ENCODE measurements around the gene ABCC1.

ABCC1 gene

DNA sequence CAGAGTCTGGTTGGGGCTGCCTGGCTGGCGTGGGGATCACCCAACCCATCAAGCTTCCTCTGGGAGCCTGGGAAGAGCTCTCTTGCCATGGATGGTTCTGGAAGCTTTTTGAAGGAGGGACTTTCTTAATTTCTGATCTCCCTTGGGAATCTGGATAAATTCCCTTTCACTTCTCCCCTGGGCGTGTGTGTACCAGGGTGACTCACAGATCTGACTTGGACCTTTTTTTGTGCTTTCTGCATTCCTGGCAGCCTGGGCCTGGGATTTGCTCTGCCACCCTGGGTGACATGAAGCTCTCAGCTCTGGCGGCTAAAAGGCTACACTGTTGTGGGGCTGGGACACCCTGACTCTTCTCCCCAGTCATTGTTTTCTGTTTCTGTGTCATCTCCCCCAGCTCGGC is 70.1 kb downstream of the ABCC1 start:
- Histone ChIP-seq H3K79me2 (ENCODE audit: insufficient read depth, low read length) (no peaks in the 10 kb centered on the region), H3F3A (ENCODE audit: insufficient read depth) (no peaks in the 10 kb centered on the region), H3K4me2 (ENCODE audit: low read depth, low read length, poor library complexity, severe bottlenecking) (no peak overlapping the region), H3K27me3 (ENCODE audit: low read length) (no peaks in the 10 kb centered on the region), H3K27ac (ENCODE audit: low read depth, low read length) (no peak overlapping the region), H3K4me3 (ENCODE audit: insufficient read depth, low read length, poor library complexity, severe bottlenecking) (no peak overlapping the region), H2AFZ (ENCODE audit: low read depth, low read length, severe bottlenecking) (no peak overlapping the region), H3K36me3 (ENCODE audit: low read length) (peaks cover 8% of the 10 kb centered on the region; the same call in 1 of the 2 replicates), H3K9me3 (ENCODE audit: insufficient read depth, low read length) (no peaks in the 10 kb centered on the region), H4K20me1 (ENCODE audit: low read depth, low read length) (no peaks in the 10 kb centered on the region), H3K9me2 (replicated peaks; ENCODE audit: insufficient read depth, low read length) (no peaks in the 10 kb centered on the region), H3K9ac (ENCODE audit: low read length) (no peak overlapping the region)
- no peak for TF ChIP-seq EZH2phosphoT487 (conservative IDR thresholded peaks at IDR 0.05; ENCODE audit: low read length)
- TF ChIP-seq, protein P1, sequence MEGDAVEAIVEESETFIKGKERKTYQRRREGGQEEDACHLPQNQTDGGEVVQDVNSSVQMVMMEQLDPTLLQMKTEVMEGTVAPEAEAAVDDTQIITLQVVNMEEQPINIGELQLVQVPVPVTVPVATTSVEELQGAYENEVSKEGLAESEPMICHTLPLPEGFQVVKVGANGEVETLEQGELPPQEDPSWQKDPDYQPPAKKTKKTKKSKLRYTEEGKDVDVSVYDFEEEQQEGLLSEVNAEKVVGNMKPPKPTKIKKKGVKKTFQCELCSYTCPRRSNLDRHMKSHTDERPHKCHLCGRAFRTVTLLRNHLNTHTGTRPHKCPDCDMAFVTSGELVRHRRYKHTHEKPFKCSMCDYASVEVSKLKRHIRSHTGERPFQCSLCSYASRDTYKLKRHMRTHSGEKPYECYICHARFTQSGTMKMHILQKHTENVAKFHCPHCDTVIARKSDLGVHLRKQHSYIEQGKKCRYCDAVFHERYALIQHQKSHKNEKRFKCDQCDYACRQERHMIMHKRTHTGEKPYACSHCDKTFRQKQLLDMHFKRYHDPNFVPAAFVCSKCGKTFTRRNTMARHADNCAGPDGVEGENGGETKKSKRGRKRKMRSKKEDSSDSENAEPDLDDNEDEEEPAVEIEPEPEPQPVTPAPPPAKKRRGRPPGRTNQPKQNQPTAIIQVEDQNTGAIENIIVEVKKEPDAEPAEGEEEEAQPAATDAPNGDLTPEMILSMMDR (IDR thresholded peaks at IDR 0.05; ENCODE audit: insufficient read depth, low read length, poor library complexity, severe bottlenecking), result no peak

DNA sequence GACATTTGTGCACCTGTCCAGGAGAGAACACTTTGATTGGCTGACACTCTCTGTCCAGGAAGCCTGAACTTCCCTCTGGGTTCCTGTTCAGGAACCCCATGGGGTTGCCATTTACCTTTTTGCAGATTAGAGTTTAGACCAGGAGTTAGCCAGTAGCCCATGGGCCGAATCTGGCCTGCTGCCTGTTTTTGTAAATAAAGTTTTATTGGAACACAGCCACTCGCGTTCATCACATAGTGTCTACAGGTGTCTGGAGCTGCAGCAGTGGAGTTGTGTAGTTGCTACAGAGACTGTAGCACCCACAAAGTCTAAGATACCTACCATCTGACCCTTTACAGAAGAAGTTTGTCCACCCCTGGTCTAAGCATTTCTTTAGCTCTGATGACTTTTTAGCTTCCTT is 70.9 kb downstream of the ABCC1 start:
- Histone ChIP-seq H3K4me2 (ENCODE audit: low read depth, low read length, poor library complexity, severe bottlenecking) (no peak overlapping the region), H3K9ac (ENCODE audit: low read length) (no peak overlapping the region), H3K36me3 (ENCODE audit: low read length) (peaks cover 8% of the 10 kb centered on the region; the same call in 1 of the 2 replicates), H2AFZ (ENCODE audit: low read depth, low read length, severe bottlenecking) (no peak overlapping the region), H3K27ac (ENCODE audit: low read depth, low read length) (peak overlapping the region; percentile 54), H4K20me1 (ENCODE audit: low read depth, low read length) (no peaks in the 10 kb centered on the region), H3K4me3 (ENCODE audit: insufficient read depth, low read length, poor library complexity, severe bottlenecking) (no peak overlapping the region), H3K9me2 (replicated peaks; ENCODE audit: insufficient read depth, low read length) (no peaks in the 10 kb centered on the region), H3K79me2 (ENCODE audit: insufficient read depth, low read length) (no peaks in the 10 kb centered on the region), H3K27me3 (ENCODE audit: low read length) (no peaks in the 10 kb centered on the region), H3K9me3 (ENCODE audit: insufficient read depth, low read length) (no peaks in the 10 kb centered on the region), H3F3A (ENCODE audit: insufficient read depth) (no peaks in the 10 kb centered on the region)
- TF ChIP-seq EZH2phosphoT487 (conservative IDR thresholded peaks at IDR 0.05; ENCODE audit: low read length), result no peak
- TF ChIP-seq, protein P1 (IDR thresholded peaks at IDR 0.05; ENCODE audit: insufficient read depth, low read length, poor library complexity, severe bottlenecking), result no peak

DNA sequence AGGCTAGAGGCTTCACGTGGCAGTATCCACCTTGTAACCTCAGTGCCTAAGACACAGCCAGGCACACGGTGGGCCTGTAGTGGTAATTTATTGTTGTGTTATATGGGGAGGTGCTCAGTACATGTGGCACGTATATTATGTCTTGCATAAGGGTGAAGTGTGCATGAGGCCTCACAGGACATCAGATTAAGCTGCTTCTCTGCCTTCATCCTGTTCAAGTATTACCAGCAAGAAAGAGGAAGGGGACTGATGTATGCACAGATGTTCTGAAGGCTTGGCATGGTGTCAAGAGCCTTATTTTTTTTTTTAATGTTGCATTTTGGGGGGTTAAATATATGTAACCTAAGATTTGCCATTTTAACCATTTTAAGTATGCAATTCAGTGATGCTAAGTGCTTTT is 71.6 kb downstream of the ABCC1 start:
- Histone ChIP-seq H3K79me2 (ENCODE audit: insufficient read depth, low read length) (no peaks in the 10 kb centered on the region), H3K9me2 (replicated peaks; ENCODE audit: insufficient read depth, low read length) (no peaks in the 10 kb centered on the region), H3K4me3 (ENCODE audit: insufficient read depth, low read length, poor library complexity, severe bottlenecking) (no peak overlapping the region), H4K20me1 (ENCODE audit: low read depth, low read length) (no peaks in the 10 kb centered on the region), H3K4me2 (ENCODE audit: low read depth, low read length, poor library complexity, severe bottlenecking) (no peak overlapping the region), H3K9me3 (ENCODE audit: insufficient read depth, low read length) (no peaks in the 10 kb centered on the region), H3K36me3 (ENCODE audit: low read length) (peaks cover 8% of the 10 kb centered on the region; the same call in 1 of the 2 replicates), H3K27ac (ENCODE audit: low read depth, low read length) (peak overlapping the region; percentile 54), H2AFZ (ENCODE audit: low read depth, low read length, severe bottlenecking) (no peak overlapping the region), H3K27me3 (ENCODE audit: low read length) (no peaks in the 10 kb centered on the region), H3F3A (ENCODE audit: insufficient read depth) (no peaks in the 10 kb centered on the region), H3K9ac (ENCODE audit: low read length) (no peak overlapping the region)
- TF ChIP-seq EZH2phosphoT487 (conservative IDR thresholded peaks at IDR 0.05; ENCODE audit: low read length), result no peak
- TF ChIP-seq, protein P1 (IDR thresholded peaks at IDR 0.05; ENCODE audit: insufficient read depth, low read length, poor library complexity, severe bottlenecking), result no peak

Data from SU-DHL-6 (cell line).